Endometrial microvascular endothelial cells (primary cell): ENCODE measurements around the gene CYB561A3. TPM values are rescaled to one million over a fixed set of nuclear protein-coding genes. Genes with fewer than 3 reads are reported as not detected.

Experiments
- total RNA-seq: library from RNA; depleted of rRNA; stranded (reverse); fragments of >200 nt; gene quantifications from one replicate; pipeline ENCODE4 v1.2.3, GENCODE V29; 2015; ENCODE audit errors: inconsistent ontology term

The CYB561A3 gene
- total RNA-seq, 1 donor from 2014 or later: 79.1 TPM

Other genes with a start within 250 kb of the CYB561A3 start
- gene VPS37C, start 200.5 kb downstream of the CYB561A3 start, total RNA-seq: 20.4 TPM
- gene PGA3, start 158.4 kb downstream of the CYB561A3 start, total RNA-seq: not detected
- not detected for gene PGA4, start 139.5 kb downstream of the CYB561A3 start, total RNA-seq
- not detected for gene PGA5, start 120.7 kb downstream of the CYB561A3 start, total RNA-seq
- gene VWCE, start 66.6 kb downstream of the CYB561A3 start, total RNA-seq: 6.6 TPM
- gene DDB1, start 28.8 kb downstream of the CYB561A3 start, total RNA-seq: 222 TPM
- gene TKFC, start 28.7 kb downstream of the CYB561A3 start, total RNA-seq: 30.4 TPM
- 20.2 TPM for gene TMEM138, start 492 bp upstream of the CYB561A3 start, total RNA-seq
- 17.0 TPM for gene TMEM216, start 30.7 kb upstream of the CYB561A3 start, total RNA-seq
- 33.3 TPM for gene CPSF7, start 68.1 kb upstream of the CYB561A3 start, total RNA-seq
- 103 TPM for gene SDHAF2, start 68.2 kb upstream of the CYB561A3 start, total RNA-seq
- gene LRRC10B, start 146.9 kb upstream of the CYB561A3 start, total RNA-seq: not detected
- not detected for gene SYT7, start 219.2 kb upstream of the CYB561A3 start, total RNA-seq